ENCODE results near the gene EPS8.
"Not testable (repeated sequence)": the region's sequence is repeated elsewhere in the genome, so short reads cannot be mapped to it uniquely, and the experiment has no call there.

Gene EPS8

DNA sequence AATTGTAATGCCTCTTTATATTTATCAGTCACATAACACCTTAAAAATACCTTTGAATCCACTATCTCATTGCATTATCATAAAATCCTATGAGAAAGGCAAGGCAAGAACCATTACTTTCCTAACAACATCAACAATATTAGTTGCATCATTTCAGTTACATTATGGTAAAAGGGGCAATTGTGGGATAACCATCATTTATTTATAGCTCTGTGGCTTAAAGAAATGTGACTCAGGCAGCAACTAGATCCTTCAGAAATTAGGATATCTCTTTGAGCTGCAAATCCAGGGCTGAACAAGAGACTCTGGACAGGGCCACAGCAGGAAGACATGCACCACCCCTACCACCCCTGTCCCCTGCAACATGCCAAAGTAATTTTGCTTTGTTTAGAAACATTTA, 36.4 kb downstream of the EPS8 start:
- no peak for DNase-seq

DNA sequence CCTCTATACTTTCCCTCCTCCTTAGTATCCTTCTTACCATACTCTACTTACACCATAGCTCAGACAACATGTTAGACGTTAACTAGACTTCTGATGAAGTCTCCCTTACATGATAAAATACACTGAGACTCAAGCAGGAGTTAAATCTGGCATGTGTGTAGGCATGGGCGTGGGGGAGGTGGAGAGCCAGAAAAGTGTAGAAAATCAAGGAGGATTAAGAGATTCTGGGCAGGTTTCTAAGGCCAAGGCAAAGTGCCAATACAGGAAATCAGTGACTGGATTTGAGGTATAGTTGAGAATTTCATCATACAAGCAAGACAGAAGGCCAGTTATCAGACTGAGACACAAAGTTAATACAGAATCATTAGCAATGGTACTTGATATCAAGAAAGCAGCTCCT, 37.4 kb downstream of the EPS8 start:
- DNase-seq: no peak

DNA sequence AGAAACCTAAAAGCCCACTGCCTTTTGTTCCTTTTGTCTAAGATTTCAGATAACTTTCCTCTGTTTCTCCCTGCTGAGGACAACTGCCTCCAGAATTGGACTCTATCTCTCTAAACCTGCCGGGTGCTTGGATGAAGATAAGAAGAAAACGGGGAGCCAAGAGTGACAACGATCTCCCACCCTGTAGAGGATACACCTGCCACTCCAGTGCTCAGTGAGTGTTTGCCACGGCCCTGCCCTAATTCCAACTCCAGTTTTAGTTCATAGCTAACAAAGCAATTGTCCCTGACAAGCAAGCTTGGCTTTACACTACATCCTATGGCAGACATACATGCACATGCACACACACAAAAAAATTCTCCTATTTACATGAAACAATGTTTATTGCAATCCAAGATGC, 39.3 kb downstream of the EPS8 start:
- DNase-seq: no peak

DNA sequence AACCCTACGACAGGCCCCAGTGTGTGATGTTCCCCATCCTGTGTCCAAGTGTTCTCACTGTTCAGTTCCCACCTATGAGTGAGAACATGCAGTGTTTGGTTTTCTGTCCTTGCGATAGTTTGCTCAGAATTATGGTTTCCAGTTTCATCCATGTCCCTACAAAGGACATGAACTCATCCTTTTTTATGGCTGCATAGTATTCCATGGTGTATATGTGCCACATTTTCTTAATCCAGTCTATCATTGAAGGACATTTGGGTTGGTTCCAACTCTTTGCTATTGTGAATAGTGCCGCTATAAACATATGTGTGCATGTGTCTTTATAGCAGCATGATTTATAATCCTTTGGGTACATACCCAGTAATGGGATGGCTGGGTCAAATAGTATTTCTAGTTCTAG, 47.3 kb downstream of the EPS8 start:
- not testable (repeated sequence) for DNase-seq

DNA sequence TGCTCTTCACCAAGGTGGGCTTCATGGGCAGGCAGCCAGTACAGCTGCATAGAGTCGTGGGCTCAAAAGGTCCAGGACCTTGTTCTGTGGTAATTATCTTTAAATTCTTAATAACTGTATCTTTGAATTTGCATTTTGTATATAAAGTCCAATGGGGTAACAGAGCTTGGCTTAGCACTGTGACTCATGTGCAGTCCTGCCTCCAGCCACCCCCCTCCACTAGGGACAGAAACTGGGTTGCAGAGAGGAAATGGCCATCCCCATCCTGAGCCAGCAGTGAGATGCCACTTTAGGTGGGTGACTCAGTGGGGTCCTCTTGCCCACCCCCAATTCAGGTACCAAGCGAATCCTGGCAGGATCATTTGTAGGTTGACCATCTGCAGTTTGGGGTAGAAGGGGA, 48.1 kb downstream of the EPS8 start:
- DNase-seq: no peak

DNA sequence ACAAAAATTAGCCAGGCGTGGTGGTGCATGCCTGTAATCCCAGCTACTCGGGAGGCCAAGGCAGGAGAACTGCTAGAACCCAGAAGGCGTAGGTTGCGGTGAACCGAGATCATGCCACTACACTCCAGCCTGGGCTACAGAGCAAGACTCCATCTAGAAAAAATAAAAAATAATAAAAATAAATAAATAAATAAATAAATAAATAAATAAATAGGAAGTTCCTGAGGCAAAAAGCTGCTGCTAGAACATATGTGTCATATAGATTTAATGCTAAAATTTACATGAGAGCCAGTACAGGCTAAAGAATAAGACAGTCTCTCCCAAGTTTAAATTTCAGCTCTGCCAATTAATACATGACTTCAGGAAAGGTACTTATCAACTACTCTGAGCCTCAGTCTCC, 48.8 kb downstream of the EPS8 start:
- not testable (repeated sequence) for DNase-seq

DNA sequence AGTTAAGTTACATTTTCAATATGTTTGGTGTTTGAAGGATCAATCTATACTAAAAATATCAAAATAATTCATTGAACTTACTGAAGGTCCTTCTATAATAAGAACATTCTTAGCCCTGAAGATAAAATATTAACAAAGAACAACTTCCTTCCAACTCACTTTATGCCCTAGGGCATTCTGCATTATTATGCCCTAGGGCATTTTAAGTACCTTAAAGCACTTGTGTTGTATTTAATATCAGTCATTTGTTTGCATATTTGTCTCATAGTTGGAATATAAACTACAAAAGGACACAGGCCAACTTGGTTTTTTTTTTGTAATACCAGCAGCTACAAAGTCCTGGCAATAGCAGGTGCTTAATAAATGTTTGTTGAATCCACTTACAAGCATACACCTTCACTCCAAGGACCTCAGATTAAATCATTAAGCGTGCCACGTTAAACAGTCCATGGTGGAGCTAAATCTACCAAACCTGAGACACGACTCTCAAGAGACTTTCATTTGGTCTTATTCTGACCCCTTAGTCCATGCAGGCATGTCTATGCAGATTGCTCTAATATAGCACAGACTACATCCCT, 50.7 kb downstream of the EPS8 start:
- no peak for DNase-seq

DNA sequence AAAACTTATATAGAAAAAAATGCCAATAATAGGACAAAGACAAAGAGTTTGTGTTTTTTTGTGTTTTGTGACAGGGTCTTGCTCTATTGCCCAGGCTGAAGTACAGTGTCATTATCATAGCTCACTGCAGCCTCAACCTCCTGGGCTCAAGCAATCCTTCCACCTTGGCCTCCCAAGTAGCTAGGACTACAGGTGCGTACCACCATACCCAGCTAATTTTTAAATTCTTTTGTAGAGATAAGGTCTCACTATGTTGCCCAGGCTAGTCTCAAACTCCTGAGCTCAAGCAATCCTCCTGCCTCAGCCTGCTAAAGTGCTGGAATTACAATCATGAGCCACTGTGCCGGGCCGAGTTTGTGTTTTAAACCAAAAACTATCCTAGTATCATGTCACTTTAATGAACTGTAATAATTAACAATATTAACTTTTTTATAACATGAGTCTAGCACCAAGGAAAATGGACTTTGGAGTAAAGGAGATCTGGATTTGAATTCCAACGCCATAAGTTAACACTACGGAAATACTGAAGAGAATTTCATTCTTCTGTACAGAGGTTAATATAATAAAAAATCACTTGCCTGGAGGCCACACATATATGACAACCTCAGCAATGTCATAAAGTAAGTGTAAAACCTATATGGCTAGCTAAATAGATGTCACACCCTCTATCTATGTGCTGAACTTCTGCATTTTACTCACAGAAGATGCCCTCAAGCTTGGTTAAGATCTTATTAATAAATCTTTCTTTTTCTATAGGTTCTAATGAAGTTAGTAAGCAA, 53.2 kb downstream of the EPS8 start:
- DNase-seq: no peak

DNA sequence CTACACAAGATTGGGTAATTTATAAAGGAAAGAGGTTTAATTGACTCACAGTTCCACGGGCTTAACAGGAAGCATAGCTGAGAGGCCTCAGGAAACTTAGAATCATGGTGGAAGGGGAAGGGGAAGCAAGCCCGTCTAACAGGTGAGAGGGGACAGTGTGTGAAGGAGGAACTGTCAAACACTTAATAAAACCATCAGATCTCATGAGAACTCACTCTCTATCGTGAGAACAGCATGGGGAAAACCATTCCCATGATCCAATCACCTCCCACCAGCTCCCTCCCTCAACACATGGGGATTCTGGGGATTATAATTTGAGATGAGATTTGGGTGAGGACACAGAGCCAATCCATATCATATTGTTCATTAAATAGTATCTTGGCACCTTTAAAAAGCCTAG, 56.1 kb downstream of the EPS8 start:
- no peak for DNase-seq

DNA sequence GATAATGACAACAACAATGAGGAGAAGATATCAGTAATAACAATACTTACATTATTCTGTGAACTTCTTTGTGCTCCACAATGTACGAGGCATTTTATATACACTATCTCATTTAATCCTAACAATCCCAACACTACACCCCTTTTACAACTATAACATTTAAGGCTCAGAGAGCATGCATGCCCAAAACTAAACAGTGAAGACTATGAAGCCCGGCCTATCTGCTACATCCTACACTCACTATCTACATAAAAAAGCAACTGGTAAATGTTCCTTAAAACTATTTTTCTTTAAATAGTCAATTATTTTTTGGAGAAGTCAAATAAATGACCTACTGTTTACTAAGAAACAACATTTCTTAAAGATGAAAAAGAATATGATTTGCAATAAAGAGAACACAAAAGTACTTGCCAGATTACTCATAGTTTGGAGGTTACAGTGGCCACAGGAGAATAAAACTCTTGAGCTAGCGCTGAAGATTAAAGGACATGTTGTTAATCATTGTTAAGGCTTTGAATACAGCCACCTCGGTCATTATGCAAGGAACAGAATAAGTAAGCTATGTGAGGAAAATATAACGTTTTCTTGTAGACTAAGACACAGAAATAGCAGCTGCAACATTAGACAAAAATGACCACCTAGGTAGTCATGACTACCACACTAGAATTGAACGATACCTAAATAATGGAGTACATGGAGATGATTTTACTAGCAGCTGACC, 56.7 kb downstream of the EPS8 start:
- DNase-seq: no peak

DNA sequence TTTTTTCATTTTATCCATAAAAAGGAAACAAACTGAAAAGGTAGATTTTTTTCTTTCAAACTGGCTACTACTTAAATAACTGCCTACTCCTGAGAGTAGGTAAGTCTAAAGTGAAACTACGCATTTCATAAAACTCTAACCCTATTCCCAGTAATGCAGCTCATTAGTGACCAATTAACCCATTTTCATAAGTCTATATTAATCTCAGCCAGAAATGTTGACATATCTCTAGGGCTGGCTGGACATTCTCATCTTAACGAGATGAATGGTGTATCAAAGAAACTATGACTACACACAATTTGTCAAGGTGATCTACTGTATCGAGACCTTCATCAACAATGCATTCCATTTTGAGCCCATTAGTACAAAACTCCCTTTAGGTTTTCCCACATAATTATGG, 57.2 kb downstream of the EPS8 start:
- no peak for DNase-seq

DNA sequence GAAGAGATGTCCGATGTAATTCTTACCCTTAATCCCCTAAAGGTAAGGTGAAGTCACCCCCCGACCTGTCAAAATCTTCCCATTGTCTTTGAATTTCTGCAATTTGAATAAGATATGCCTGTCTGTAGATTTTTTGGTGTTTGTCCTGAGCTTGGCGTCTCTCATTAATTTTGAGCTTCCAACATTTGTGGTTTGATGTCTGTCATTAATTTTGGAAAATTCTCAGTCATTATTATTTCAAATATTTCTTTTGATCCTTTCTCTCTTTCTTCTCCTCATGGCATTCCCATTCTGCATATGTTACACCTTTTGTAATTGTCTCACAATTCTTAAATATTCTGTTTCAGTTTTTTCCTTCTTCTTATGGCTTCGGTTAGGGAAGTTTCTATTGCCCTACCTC, 60.1 kb downstream of the EPS8 start:
- no peak for DNase-seq

DNA sequence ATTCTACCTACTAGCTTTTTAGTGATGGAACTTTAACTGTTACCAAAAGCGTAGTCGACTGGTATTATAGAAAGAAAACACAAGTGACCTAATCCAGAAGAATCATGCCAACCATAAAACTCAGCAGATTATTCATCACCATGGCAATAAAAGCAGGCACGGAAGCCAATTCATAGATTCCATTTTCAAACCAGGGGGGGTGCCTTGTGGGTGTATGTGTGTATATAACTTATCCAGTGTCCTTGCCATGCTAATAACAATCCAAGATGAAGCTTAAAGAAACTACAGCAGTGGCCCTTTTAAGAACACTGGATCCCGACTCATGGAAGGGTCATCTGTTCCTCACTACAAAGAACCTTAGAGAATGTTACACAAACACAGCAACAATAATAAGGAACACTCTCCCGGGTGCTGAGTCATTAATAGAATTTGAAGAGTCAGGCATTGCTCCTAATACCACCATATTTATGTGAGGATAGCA, 61.0 kb downstream of the EPS8 start:
- no peak for DNase-seq

DNA sequence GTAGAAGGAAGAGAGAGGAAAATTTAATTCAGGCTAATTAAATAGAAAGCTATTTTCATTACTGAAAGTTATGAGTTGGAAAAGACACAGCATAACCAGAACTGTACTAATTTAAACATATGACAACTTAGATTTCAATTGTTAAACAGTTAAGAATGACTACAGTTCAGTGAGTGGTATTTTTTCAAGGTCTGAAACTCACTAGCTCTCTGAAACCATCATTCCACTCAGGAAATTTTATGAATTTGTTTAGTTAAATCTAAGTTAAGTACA, 62.4 kb downstream of the EPS8 start:
- DNase-seq: no peak

DNA sequence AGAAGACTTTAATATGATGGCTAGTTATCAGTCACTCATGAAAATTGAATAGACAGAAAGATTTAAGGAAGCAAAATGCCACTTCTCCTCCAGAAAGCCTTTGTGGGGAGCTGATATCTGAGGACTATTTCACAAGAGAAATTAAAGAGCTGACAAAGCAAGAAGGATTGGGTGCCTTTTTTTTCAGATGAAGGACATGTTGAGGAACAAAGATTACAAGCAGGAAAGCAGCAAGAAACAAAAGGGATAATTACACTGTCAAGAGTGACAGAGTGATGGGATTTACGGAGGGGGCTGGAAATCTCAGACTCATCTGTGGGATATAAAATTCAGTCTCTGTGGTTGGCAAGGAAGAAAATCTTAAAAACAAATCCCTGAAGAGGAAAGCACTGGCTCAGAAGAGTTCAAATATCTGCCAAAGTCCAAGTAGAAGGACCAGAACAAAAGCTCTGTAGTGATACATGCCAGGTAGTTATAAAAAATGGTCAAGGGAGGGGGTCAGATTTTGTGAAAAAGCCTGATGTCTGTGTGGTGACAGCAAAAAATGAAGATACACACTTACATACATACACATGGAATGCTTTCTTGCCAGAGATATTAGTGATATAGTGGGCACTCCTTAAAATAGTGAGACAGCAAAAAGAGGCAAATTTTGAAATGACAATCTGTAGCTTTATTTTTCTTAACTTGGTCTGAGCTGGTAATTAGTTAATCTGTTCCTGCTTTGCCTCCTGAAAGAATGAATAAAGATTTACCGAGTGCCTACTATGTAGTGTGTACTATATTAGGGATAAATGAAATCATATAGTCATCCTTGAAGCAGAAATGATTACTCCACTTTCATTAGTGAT, 62.9 kb downstream of the EPS8 start:
- DNase-seq: no peak

DNA sequence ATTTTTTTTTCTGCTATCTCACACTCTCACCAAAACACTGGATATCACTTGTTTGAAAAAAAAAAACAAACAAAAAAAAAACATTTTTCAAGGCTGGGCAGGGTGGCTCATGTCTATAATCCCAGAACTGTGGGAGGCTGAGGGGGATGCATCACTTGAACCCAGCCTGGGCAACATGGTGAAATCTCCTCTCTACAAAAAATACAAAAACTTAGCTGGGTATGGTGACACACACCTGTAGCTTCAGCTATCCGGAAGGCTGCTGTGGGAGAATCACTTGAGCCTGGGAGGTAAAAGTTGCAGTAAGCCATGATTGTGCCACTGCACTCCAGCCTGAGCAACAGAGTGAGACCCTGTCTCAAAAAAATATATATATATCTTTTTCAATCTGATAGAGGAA, 66.2 kb downstream of the EPS8 start:
- no peak for DNase-seq

DNA sequence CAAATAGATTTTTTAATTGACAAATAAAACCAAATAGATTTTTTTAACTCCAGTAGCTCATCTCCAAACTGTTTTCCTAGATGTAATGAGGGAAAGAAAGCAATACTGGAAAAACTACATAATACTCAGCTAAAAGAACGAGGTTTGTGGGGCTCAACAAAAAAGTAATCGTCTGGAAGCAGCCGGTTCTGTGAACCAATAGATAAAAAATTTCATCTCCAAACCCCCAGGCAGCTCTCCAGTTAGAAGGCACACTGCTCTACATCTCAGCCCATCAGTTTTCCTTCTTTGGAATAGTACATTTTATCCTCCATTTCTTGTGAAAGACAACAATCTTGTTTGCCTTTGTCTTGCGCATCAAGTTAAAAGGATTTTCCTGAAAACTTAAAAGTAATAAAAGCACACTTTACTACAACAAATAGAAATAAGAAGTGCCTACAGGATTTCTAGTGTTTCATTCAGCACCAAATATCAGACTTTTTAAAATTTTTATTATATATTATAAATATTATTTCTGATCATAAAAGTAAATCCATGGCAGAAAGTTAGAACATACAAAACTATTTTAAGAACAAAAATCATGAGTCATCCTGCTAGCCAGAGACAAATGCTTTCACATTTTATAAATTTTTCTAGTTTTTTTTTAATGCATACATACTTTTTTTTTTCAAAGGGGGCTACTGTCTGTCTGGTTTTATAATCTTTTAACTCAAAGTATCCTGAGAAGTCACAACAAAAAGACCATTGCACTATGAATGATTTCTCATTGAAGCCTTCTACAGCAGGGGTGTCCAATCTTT, 67.7 kb downstream of the EPS8 start:
- DNase-seq: no peak

DNA sequence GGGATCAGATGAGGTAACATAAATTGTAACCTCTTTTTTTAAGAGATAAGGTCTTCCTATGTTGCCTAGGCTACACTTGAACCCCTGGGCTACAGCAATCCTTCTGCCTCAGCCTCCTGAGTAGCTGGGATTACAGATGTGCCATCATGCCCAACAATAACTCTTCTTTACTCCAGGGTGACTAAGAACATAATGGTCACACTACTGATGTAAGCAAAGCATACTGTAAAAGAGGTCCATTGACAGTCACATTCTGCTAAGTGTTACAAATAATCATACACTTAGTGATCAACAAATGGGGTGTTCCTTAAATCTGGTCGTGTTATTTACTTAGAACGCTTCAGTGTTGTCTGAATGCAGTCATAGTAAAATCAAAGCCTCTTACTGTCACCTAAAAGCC, 68.9 kb downstream of the EPS8 start:
- no peak for DNase-seq

DNA sequence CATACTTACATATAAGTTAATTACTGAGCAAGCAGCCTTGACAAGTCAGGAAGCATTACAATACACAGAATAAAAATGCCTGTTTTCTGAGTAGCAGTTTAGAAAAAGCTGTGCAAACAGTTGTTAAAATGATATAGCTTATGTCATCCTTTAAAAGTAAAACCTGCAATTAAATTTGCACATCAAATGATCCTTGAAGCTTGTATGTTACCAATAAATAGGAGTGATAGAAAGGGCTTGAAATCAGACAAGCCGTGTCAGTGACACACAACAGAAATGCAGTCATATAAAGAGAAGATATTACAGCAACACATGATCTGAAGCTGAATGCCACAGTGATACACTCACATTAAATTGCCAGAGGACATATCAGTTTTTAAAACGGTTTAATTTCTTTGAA, 70.0 kb downstream of the EPS8 start:
- no peak for DNase-seq

DNA sequence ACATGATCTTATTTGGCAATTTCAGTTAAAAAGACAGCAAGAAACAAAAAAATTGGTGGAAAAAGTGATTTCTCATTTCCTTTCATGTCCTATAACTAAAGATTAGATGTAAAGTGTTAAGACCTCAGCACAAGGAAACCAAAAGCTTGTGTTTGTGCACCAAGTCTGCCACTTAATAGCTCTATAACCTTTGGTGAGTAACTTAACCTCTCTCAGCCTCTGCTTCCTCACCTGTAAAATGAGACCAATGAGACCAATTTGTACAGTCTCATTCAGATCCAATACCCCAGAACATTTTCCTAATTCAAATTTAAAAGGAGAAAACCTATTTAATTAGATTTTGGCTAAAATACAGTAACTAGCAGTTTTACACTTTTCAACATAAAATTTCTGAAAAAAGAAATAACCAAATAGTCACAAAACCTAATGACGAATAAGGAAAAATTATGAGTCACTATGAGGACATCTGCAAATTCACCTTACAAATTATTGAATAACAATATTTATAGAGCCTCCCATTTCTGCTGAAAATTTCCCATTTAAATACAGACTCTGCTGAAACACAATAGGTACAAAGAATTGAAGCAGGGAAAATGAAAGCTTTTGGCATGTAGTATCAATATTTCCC, 71.1 kb downstream of the EPS8 start:
- DNase-seq: no peak

DNA sequence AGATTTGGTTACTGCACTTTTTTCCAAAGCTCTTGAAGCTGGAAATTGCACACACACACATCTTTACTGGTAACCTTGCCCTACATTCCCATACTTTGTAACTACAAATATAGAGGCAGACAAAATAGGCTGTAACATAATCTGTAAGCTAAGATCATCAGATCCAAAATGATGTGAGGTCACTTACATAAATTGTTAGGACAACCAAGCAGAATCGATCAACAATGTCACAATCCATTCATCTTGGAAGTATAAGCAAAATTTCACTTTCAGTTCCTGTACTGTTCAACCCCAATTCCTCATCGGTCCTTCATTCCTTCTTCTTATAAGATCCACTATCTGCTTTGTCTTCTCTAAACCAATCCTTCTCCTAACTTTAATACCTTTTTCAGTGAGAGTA, 72.6 kb downstream of the EPS8 start:
- DNase-seq: no peak

DNA sequence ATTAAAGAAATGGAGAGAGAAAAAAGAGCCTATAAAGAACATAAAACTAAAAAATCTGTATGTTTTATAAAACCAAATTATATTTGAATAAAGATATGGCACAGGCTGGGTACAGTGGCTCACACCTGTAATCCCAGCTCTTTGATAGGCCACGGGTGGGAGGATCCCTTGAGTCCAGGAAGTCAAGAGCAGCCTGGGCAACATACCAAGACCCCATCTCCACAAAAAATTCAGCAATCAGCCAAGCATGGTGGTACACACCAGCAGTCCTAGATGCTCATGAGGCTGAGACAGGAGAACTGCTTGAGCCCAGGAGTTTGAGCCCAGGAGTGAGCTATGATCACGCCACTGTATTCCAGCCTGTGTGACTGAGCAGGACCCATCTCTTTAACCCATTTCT, 74.9 kb downstream of the EPS8 start:
- no peak for DNase-seq
